Measurements from ENCODE around the gene ALG14. TPM values are rescaled to one million over a fixed set of nuclear protein-coding genes. Genes with fewer than 3 reads are reported as not detected.
"Not testable (repeated sequence)": the region's sequence is repeated elsewhere in the genome, so short reads cannot be mapped to it uniquely, and the experiment has no call there.

The ALG14 gene
- total RNA-seq, 1 donor from 2014 or later, result 4.6 TPM

DNA sequence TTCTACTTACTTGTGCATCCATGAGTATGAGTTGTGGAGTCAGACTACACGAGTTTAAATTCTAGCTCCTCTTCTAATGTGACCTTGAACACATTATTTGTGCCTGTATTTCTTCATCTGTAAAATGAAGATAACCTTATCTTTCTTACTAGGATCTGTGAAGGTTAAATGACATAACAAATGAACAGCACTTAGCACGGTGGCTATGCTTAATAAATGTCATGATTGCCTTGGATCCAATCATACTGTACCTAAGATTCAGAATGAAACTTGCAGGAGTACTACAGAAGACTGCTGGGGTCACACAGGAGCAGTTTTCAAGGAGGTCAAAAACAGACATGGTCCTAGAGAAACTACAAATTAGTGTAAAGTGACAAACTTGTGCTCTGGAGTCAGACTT lies 22.2 kb upstream of the ALG14 start:
- Histone ChIP-seq H3K27ac (no peak overlapping the region), H3K36me3 (no peaks in the 10 kb centered on the region), H3K9me3 (no peaks in the 10 kb centered on the region), H3K27me3 (ENCODE audit: low read depth) (no peaks in the 10 kb centered on the region), H3K4me1 (no peaks in the 10 kb centered on the region), H3K4me3 (no peak overlapping the region)
- DNase-seq, result no peak
- TF ChIP-seq, protein P1, sequence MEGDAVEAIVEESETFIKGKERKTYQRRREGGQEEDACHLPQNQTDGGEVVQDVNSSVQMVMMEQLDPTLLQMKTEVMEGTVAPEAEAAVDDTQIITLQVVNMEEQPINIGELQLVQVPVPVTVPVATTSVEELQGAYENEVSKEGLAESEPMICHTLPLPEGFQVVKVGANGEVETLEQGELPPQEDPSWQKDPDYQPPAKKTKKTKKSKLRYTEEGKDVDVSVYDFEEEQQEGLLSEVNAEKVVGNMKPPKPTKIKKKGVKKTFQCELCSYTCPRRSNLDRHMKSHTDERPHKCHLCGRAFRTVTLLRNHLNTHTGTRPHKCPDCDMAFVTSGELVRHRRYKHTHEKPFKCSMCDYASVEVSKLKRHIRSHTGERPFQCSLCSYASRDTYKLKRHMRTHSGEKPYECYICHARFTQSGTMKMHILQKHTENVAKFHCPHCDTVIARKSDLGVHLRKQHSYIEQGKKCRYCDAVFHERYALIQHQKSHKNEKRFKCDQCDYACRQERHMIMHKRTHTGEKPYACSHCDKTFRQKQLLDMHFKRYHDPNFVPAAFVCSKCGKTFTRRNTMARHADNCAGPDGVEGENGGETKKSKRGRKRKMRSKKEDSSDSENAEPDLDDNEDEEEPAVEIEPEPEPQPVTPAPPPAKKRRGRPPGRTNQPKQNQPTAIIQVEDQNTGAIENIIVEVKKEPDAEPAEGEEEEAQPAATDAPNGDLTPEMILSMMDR (IDR thresholded peaks at IDR 0.05), result no peak
- intact Hi-C loops (cut with DNase I), result no loop called here
- no peak for ATAC-seq

DNA sequence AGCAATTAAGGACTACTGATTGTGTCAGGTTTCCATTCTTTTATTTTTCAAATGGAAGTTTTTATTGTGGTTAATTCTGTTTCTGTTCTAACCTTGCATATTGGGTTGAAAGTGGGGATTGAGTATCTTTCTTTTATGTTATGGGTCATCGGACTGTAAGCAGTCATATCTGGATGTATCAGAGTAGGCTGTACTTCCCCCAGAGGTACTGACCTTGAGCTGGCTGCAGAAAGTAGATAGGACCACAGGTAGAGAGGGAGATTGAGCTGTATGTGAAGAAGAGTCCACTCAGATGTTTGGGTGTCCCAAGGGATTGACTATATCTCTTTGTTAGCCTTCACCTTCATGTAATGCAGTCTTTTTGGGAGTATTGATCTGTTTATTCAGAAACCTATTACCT lies 20.5 kb upstream of the ALG14 start:
- no peaks in the 10 kb centered on the region for H3K36me3 ChIP-seq

DNA sequence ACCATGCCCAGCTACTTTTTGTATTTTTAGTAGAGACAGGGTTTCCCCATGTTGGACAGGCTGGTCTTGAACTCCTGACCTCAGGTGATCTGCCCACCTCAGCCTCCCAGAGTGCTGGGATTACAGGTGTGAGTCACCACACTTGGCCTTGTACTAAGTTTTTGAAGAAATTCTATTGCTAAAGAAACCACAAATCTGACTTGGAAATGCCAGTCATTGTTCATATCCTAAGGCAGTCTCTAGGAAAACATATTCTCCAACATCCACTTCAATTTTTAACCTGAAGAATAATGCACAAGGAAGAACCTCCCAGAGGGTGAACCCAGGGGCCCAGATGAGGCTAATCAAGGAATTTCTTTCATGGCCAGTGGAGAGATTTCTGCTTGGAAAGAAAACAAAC lies 20.1 kb upstream of the ALG14 start:
- H3K27ac ChIP-seq; H3K27me3 ChIP-seq (ENCODE audit: low read depth); H3K4me3 ChIP-seq; intact Hi-C loops (cut with DNase I); DNase-seq; H3K9me3 ChIP-seq; H3K36me3 ChIP-seq; ATAC-seq; H3K4me1 ChIP-seq: not testable (repeated sequence)

More for the DNA sequence above, 20.5 kb upstream of the ALG14 start:
- ATAC-seq (no peak), DNase-seq (no peak)
- TF ChIP-seq, protein P1 (IDR thresholded peaks at IDR 0.05), result no peak
- intact Hi-C loops (cut with DNase I), result no loop called here
- no peaks in the 10 kb centered on the region for H3K9me3 ChIP-seq
- H3K27ac ChIP-seq, result no peak overlapping the region
- no peaks in the 10 kb centered on the region for H3K27me3 ChIP-seq (ENCODE audit: low read depth)
- no peak overlapping the region for H3K4me3 ChIP-seq
- no peaks in the 10 kb centered on the region for H3K4me1 ChIP-seq

DNA sequence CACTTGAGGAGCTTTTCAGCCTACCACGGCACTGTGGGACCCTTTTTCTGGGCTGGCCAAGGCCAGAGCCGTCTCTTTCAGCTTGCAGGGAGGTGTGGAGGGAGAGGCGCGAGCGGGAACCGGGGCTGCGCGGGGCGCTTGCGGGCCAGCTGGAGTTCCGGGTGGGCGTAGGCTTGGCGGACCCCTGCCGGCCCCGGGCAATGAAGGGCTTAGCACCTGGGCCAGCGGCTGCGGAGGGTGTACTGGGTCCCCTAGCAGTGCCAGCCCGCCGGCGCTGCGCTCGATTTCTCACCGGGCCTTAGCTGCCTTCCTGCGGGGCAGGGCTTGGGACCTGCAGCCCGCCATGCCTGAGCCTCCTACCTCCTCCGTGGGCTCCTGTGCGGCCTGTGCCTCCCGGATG lies 18.5 kb upstream of the ALG14 start:
- H3K4me1 ChIP-seq; H3K9me3 ChIP-seq; H3K36me3 ChIP-seq; intact Hi-C loops (cut with DNase I); H3K4me3 ChIP-seq; DNase-seq; H3K27ac ChIP-seq; H3K27me3 ChIP-seq (ENCODE audit: low read depth); ATAC-seq: not testable (repeated sequence)

DNA sequence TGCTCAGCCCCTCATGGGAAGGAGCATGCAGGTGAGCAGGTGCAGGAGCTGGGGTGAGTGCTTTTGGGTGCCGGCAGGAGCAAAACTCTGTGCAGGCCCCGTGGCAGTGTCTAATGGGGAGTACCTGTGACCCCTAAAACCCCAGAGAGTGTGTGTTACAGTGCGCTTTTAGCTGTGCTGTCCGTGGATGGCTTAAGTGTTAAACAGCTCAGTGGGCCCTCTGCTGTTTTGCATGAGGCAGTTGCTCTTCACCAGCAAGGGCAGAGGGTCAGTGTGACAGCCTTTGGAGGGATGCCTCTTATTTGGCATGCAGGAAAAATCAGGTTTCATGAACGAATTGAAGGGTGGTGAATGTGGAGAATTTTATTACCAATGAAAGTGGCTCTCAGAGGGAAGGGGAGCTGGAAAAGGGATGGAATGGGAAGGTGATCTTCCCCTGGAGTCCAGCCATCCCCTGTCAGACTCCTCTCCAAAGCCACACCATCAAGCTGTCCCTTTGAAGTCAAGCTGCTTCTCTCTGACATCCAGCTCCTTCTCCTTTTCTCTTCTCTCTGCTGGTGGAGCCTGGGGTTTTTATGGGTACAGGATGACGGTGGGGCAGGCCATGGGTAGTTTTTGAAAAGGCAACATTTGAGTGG lies 17.0 kb upstream of the ALG14 start:
- no peaks in the 10 kb centered on the region for H3K27me3 ChIP-seq (ENCODE audit: low read depth)
- intact Hi-C loops (cut with DNase I), result loop anchor here (10.0 kb wide), 1 partner anchor 145 kb away; the partner anchor contains the start of gene RWDD3
- H3K27ac ChIP-seq, result no peak overlapping the region
- H3K4me1 ChIP-seq, result peaks cover 6% of the 10 kb centered on the region
- H3K4me3 ChIP-seq, result no peak overlapping the region
- no peaks in the 10 kb centered on the region for H3K36me3 ChIP-seq
- TF ChIP-seq, protein P1 (IDR thresholded peaks at IDR 0.05), result no peak
- H3K9me3 ChIP-seq, result no peaks in the 10 kb centered on the region
- DNase-seq (no peak), ATAC-seq (no peak)

DNA sequence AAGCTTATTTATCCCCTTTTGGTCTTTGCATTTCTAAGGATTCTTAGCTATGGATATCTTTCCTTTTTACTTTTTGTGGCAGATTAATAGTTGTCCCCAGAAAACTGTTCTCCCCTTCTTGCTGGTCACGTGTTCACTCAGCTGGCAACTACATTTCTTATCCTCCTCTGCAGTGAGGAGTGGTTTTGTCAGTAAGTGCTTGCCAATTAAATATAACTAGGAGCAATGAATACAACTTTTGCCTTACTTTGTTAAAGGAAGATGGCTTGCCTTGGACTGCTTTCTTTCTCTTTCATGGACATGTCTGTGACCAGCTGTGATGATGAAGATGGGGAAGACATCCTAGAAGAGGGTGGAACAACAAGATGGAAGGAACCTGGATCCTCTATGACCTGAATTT lies 15.6 kb upstream of the ALG14 start:
- intact Hi-C loops (cut with DNase I), result loop anchor here (10.0 kb wide), 1 partner anchor 146 kb away; the partner anchor contains the start of gene RWDD3
- DNase-seq (no peak), ATAC-seq (no peak)
- Histone ChIP-seq H3K27ac (no peak overlapping the region), H3K27me3 (ENCODE audit: low read depth) (no peaks in the 10 kb centered on the region), H3K9me3 (no peaks in the 10 kb centered on the region), H3K36me3 (no peaks in the 10 kb centered on the region), H3K4me3 (no peak overlapping the region), H3K4me1 (peaks cover 6% of the 10 kb centered on the region)
- TF ChIP-seq, protein P1 (IDR thresholded peaks at IDR 0.05), result no peak
